OCI-LY7 (cell line): Measurements from ENCODE around the gene STAT1. TPM values are rescaled to one million over a fixed set of nuclear protein-coding genes. Genes with fewer than 3 reads are reported as not detected.

Source experiments
- BruUV-seq: library from RNA; stranded (reverse); fragments of 400-500 nt; replicated peaks from 2 replicates; lab custom pipeline; 2021; lab: Mats Ljungman, UMichigan
- CTCF ChIA-PET: fragments of 300-600 bp; sonication (Branson Sonifier 250); formaldehyde crosslinking; loops from one replicate; lab custom pipeline; 2022; ENCODE audit warnings: antibody characterized with exemption; ENCODE audit not compliant: unreplicated experiment; lab: Charles Lee
- POLR2A ChIA-PET: fragments of 300-600 bp; sonication (Branson Sonifier 250); formaldehyde crosslinking; loops from one replicate; lab custom pipeline; 2022; ENCODE audit warnings: antibody characterized with exemption; lab: Charles Lee
- DNase-seq: peaks from one replicate; pipeline ENCODE4 v3.0.0-alpha.2; 2015; ENCODE audit warnings: low spot score
- H2AFZ ChIP-seq: fragments of 200-600 bp; sonication (generic), shearing (Covaris generic); 2 replicates; pipeline ENCODE4 v1.6.1; 2014; ENCODE audit warnings: mild to moderate bottlenecking, antibody characterized with exemption, low read length, moderate library complexity
- H3K27ac ChIP-seq: fragments of 200-600 bp; sonication (generic); 2 replicates; pipeline ENCODE4 v1.5.1; 2014; ENCODE audit warnings: mixed run types, low read depth, mild to moderate bottlenecking, moderate library complexity, low read length, inconsistent platforms; ENCODE audit not compliant: poor library complexity, severe bottlenecking
- H3K36me3 ChIP-seq: fragments of 200-600 bp; sonication (generic); 2 replicates; pipeline ENCODE4 v1.6.1; 2014; ENCODE audit warnings: mild to moderate bottlenecking, antibody characterized with exemption, low read length, moderate library complexity, mixed read lengths; ENCODE audit not compliant: insufficient read depth
- H3K4me1 ChIP-seq: fragments of 200-600 bp; sonication (generic); 2 replicates; pipeline ENCODE4 v1.5.1; 2014; ENCODE audit warnings: mild to moderate bottlenecking, low read length; ENCODE audit not compliant: insufficient read depth, poor library complexity, severe bottlenecking
- H3K4me2 ChIP-seq: fragments of 200-600 bp; sonication (generic); 2 replicates; pipeline ENCODE4 v1.6.1; 2014; ENCODE audit warnings: mild to moderate bottlenecking, low read length
- H3K4me3 ChIP-seq: fragments of 200-600 bp; sonication (generic); 2 replicates; pipeline ENCODE4 v1.5.1; 2014; ENCODE audit warnings: mild to moderate bottlenecking, low read depth, low read length; ENCODE audit not compliant: poor library complexity, severe bottlenecking
- H3K79me2 ChIP-seq: fragments of 200-600 bp; sonication (generic); 2 replicates; pipeline ENCODE4 v1.6.1; 2016; ENCODE audit warnings: low read depth, mild to moderate bottlenecking, low read length, moderate library complexity, mixed read lengths; ENCODE audit not compliant: insufficient read depth
- H3K9me2 ChIP-seq: fragments of 200-600 bp; sonication (generic); 2 replicates; pipeline ENCODE4 v1.6.1; 2016; ENCODE audit warnings: mild to moderate bottlenecking, low read length, mixed read lengths; ENCODE audit not compliant: insufficient read depth
- H3K9me3 ChIP-seq: fragments of 200-600 bp; sonication (generic); 2 replicates; pipeline ENCODE4 v1.6.1; 2014; ENCODE audit warnings: mild to moderate bottlenecking, mixed run types, low read length, mixed read lengths
- H4K20me1 ChIP-seq: fragments of 200-600 bp; sonication (generic); 2 replicates; pipeline ENCODE4 v1.6.1; 2014; ENCODE audit warnings: mild to moderate bottlenecking, antibody characterized with exemption, low read length, moderate library complexity, mixed read lengths; ENCODE audit not compliant: insufficient read depth
- CTCF ChIP-seq: fragments of 200-600 bp; sonication (generic); conservative IDR thresholded peaks from 2 replicates; pipeline ENCODE4 v1.5.1; 2014; ENCODE audit warnings: mild to moderate bottlenecking, antibody characterized with exemption, low read length, moderate library complexity, mixed read lengths
- EZH2phosphoT487 ChIP-seq: fragments of 200-600 bp; sonication (generic); IDR thresholded peaks from 2 replicates; pipeline ENCODE4 v1.6.1; 2018; ENCODE audit warnings: low read depth, borderline replicate concordance, mild to moderate bottlenecking, mixed run types, antibody characterized with exemption, low read length, moderate library complexity, mixed read lengths
- intact Hi-C: fragments of 100-400 bp; cut with micrococcal nuclease; formaldehyde crosslinking; loops from one replicate; pipeline ENCODE4 v1.10.0; 2022; ENCODE audit not compliant: unreplicated experiment
- total RNA-seq, 2 experiments: library from RNA; depleted of rRNA in 1 of 2; stranded (reverse); fragments of >200 nt in 1 of 2; shearing (Covaris generic) in 1 of 2; gene quantifications; 2 replicates each; pipeline ENCODE4 v1.2.3, GENCODE V29; 2014 to 2022

STAT1 gene
- total RNA-seq, 2 experiments from 2014 or later, result 23.0 to 23.1 TPM

GRCh38 chr2:190982262-190983034 lies 31.5 kb downstream of the STAT1 start:
- ChIA-PET POLR2A (interaction anchor here (1.3 to 2.0 kb wide), 4 partner anchors 8 to 30 kb away, joined by 3 to 6 read pairs (median 5); no protein-coding TSS in a partner anchor), CTCF (no interaction called here)
- no peaks in the 10 kb centered on the region for H3K9me3 ChIP-seq
- no peaks in the 10 kb centered on the region for H3K9me2 ChIP-seq
- H3K4me1 ChIP-seq, result no peaks in the 10 kb centered on the region
- BruUV-seq, result no TSS peak
- no peak overlapping the region for H3K4me2 ChIP-seq
- H4K20me1 ChIP-seq, result no peaks in the 10 kb centered on the region
- H2AFZ ChIP-seq, result no peak overlapping the region
- H3K4me3 ChIP-seq, result no peak overlapping the region
- no peaks in the 10 kb centered on the region for H3K79me2 ChIP-seq
- intact Hi-C loops, result no loop called here
- H3K36me3 ChIP-seq, result peaks cover 98% of the 10 kb centered on the region
- no peak overlapping the region for H3K27ac ChIP-seq
- TF ChIP-seq CTCF (no peak), EZH2phosphoT487 (no peak)
- DNase-seq, result no peak

DNA sequence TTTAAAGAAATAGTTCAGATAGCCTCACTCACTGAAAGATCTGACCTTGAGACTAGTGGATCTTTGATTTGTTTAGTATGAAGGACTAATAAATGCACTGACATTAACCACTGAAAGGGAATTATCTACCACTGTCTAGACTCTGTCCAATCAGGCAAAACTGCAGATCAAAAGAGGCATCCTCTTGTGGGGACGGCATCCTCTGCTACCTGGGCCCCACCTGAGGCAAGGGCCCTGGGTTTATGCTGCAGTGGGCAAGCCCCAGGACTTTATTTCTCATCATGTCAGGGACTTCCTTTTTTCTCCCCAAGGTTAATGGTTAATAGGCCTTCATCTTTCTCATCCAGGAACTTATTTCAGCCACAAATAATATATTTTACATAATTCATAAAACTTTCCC lies 32.2 kb downstream of the STAT1 start:
- ChIA-PET CTCF (no interaction called here), POLR2A (interaction anchor here (1.3 to 2.0 kb wide), 2 partner anchors 10 to 14 kb away, joined by 3 to 6 read pairs; no protein-coding TSS in a partner anchor)
- no peak overlapping the region for H3K4me2 ChIP-seq
- no peak overlapping the region for H2AFZ ChIP-seq
- H3K9me3 ChIP-seq, result no peaks in the 10 kb centered on the region
- peaks cover 95% of the 10 kb centered on the region for H3K36me3 ChIP-seq
- intact Hi-C loops, result no loop called here
- no peaks in the 10 kb centered on the region for H4K20me1 ChIP-seq
- no peaks in the 10 kb centered on the region for H3K4me1 ChIP-seq
- no peaks in the 10 kb centered on the region for H3K79me2 ChIP-seq
- no peak for DNase-seq
- BruUV-seq, result no TSS peak
- H3K9me2 ChIP-seq, result no peaks in the 10 kb centered on the region
- H3K27ac ChIP-seq, result no peak overlapping the region
- no peak overlapping the region for H3K4me3 ChIP-seq
- TF ChIP-seq CTCF (no peak), EZH2phosphoT487 (no peak)

DNA sequence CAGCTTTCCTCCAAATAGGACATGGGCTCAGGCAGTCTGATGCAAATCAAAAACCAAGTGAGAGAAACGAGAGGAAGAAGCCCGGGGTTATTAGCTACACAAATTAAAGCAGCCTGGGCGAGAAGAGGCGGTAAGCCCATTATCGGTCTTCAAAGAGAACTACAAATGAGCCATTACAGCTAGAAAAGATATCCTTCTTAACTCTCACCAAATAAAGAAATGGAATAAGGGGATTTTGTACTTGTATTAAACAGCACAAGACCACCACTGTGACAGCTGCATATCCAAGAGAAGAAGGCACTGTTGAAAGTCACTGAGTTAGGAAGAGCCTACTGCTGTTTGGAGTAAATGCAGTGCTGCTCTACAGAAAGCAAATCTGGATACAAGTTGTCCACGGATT lies 32.6 kb downstream of the STAT1 start:
- Histone ChIP-seq H4K20me1 (no peaks in the 10 kb centered on the region), H2AFZ (no peak overlapping the region), H3K4me1 (no peaks in the 10 kb centered on the region), H3K9me3 (no peaks in the 10 kb centered on the region), H3K27ac (no peak overlapping the region), H3K9me2 (no peaks in the 10 kb centered on the region), H3K79me2 (no peaks in the 10 kb centered on the region), H3K36me3 (peaks cover 95% of the 10 kb centered on the region), H3K4me2 (no peak overlapping the region), H3K4me3 (no peak overlapping the region)
- ChIA-PET POLR2A (interaction anchor here (1.3 to 2.0 kb wide), 2 partner anchors 10 to 13 kb away, joined by 3 to 6 read pairs; no protein-coding TSS in a partner anchor), CTCF (no interaction called here)
- TF ChIP-seq EZH2phosphoT487, result no peak
- TF ChIP-seq CTCF, result no peak
- intact Hi-C loops, result no loop called here
- BruUV-seq, result no TSS peak
- DNase-seq, result no peak
